OCI-LY1 (cell line): ENCODE results near the gene MSMO1.

Source experiments
- H2AFZ ChIP-seq: fragments of 200-600 bp; sonication (generic), shearing (Covaris generic); 2 replicates; pipeline ENCODE4 v1.6.0; 2014; ENCODE audit warnings: antibody characterized with exemption, mild to moderate bottlenecking, low read length
- H3F3A ChIP-seq: fragments of 200-600 bp; sonication (generic), shearing (Covaris generic); 2 replicates; pipeline ENCODE4 v1.6.0; 2014; ENCODE audit warnings: mild to moderate bottlenecking, antibody characterized with exemption, low read length, moderate library complexity; ENCODE audit not compliant: insufficient read depth
- H3K27ac ChIP-seq: fragments of 200-600 bp; sonication (generic); 2 replicates; pipeline ENCODE4 v1.5.1; 2014; ENCODE audit warnings: low read length, mixed run types, mild to moderate bottlenecking, low read depth; ENCODE audit not compliant: poor library complexity, severe bottlenecking
- H3K27me3 ChIP-seq: fragments of 200-600 bp; sonication (generic); 2 replicates; pipeline ENCODE4 v1.6.0; 2014; ENCODE audit warnings: antibody characterized with exemption, mild to moderate bottlenecking, low read length, moderate library complexity; ENCODE audit not compliant: insufficient read depth
- H3K36me3 ChIP-seq: fragments of 200-600 bp; sonication (generic); 2 replicates; pipeline ENCODE4 v1.6.1; 2014; ENCODE audit warnings: mild to moderate bottlenecking, antibody characterized with exemption, low read length, moderate library complexity, mixed read lengths; ENCODE audit not compliant: insufficient read depth
- H3K4me1 ChIP-seq: fragments of 200-600 bp; sonication (generic); 2 replicates; pipeline ENCODE4 v1.5.1; 2014; ENCODE audit warnings: mild to moderate bottlenecking, low read length, moderate library complexity; ENCODE audit not compliant: insufficient read depth, severe bottlenecking
- H3K4me2 ChIP-seq: fragments of 200-600 bp; sonication (generic), shearing (Covaris generic); 2 replicates; pipeline ENCODE4 v1.6.1; 2014; ENCODE audit warnings: low read length
- H3K4me3 ChIP-seq: fragments of 200-600 bp; sonication (generic); 2 replicates; pipeline ENCODE4 v1.5.1; 2014; ENCODE audit warnings: low read length, low read depth, mild to moderate bottlenecking, mixed read lengths; ENCODE audit not compliant: poor library complexity, severe bottlenecking
- H3K79me2 ChIP-seq: fragments of 200-600 bp; shearing (Covaris generic); 2 replicates; pipeline ENCODE4 v1.6.1; 2016; ENCODE audit warnings: mixed run types, low read length, mixed read lengths; ENCODE audit not compliant: insufficient read depth
- H3K9ac ChIP-seq: fragments of 200-600 bp; sonication (generic), shearing (Covaris generic); 2 replicates; pipeline ENCODE4 v1.6.1; 2014; ENCODE audit warnings: mild to moderate bottlenecking, low read length, mixed read lengths
- H3K9me2 ChIP-seq: fragments of 200-600 bp; sonication (generic), shearing (Covaris generic); 2 replicates; pipeline ENCODE4 v1.6.1; 2014; ENCODE audit warnings: low read depth, mild to moderate bottlenecking, low read length, mixed read lengths
- H3K9me3 ChIP-seq: fragments of 200-600 bp; shearing (Covaris generic); 2 replicates; pipeline ENCODE4 v1.6.1; 2014; ENCODE audit warnings: low read length, mixed read lengths
- H4K20me1 ChIP-seq: fragments of 200-600 bp; sonication (generic), shearing (Covaris generic); 2 replicates; pipeline ENCODE4 v1.6.0; 2016; ENCODE audit warnings: mild to moderate bottlenecking, low read length; ENCODE audit not compliant: insufficient read depth
- CTCF ChIP-seq: fragments of 200-600 bp; sonication (generic), shearing (Covaris generic); IDR thresholded peaks from 2 replicates; pipeline ENCODE4 v1.5.1; 2017; ENCODE audit warnings: mild to moderate bottlenecking, antibody characterized with exemption, low read length, moderate library complexity, mixed read lengths
- EZH2 ChIP-seq: fragments of 200-600 bp; sonication (generic), shearing (Covaris generic); IDR thresholded peaks from 2 replicates; pipeline ENCODE4 v1.8.0; 2017; ENCODE audit warnings: borderline replicate concordance, mixed run types, mild to moderate bottlenecking, antibody characterized with exemption, low read length, moderate library complexity, mixed read lengths

The MSMO1 gene

GRCh38 chr4:165383591-165384073 lies 56.2 kb downstream of the MSMO1 start:
- Histone ChIP-seq H3K27me3 (no peaks in the 10 kb centered on the region), H3K36me3 (no peaks in the 10 kb centered on the region), H3K9ac (no peak overlapping the region), H3K4me3 (no peak overlapping the region), H3K9me3 (no peaks in the 10 kb centered on the region), H3K9me2 (no peaks in the 10 kb centered on the region), H3K4me1 (no peaks in the 10 kb centered on the region), H3F3A (no peaks in the 10 kb centered on the region), H4K20me1 (no peaks in the 10 kb centered on the region), H3K4me2 (no peak overlapping the region), H2AFZ (no peak overlapping the region), H3K27ac (no peak overlapping the region), H3K79me2 (no peaks in the 10 kb centered on the region)
- no peak for TF ChIP-seq EZH2
- TF ChIP-seq CTCF = no peak

DNA sequence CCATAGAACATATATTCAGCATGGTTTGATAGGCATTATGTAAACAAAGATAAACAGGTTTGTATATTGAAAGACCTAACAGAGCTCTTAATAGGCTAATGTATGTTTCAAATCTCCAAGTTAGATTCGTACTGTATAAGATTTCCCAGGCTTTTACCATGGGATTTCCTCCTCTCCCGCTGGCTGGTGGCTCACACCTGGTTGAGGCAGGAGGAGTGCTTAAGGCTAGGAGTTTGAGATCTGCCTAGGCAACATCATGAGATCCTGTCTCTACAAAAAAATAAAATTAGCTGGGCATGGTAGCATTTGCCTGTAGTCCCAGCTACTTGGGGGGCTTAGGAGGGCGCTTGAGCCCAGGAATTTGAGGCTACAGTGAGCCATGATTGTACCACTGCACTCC lies 56.7 kb downstream of the MSMO1 start:
- no peaks in the 10 kb centered on the region for H3K9me3 ChIP-seq
- no peak for TF ChIP-seq CTCF
- TF ChIP-seq EZH2 = no peak
- no peak overlapping the region for H3K4me2 ChIP-seq
- no peaks in the 10 kb centered on the region for H3K4me1 ChIP-seq
- H4K20me1 ChIP-seq = no peaks in the 10 kb centered on the region
- H3K79me2 ChIP-seq = no peaks in the 10 kb centered on the region
- no peak overlapping the region for H3K27ac ChIP-seq
- no peaks in the 10 kb centered on the region for H3K27me3 ChIP-seq
- H3K9me2 ChIP-seq = no peaks in the 10 kb centered on the region
- no peaks in the 10 kb centered on the region for H3F3A ChIP-seq
- H3K36me3 ChIP-seq = no peaks in the 10 kb centered on the region
- H2AFZ ChIP-seq = no peak overlapping the region
- H3K4me3 ChIP-seq = no peak overlapping the region
- no peak overlapping the region for H3K9ac ChIP-seq

DNA sequence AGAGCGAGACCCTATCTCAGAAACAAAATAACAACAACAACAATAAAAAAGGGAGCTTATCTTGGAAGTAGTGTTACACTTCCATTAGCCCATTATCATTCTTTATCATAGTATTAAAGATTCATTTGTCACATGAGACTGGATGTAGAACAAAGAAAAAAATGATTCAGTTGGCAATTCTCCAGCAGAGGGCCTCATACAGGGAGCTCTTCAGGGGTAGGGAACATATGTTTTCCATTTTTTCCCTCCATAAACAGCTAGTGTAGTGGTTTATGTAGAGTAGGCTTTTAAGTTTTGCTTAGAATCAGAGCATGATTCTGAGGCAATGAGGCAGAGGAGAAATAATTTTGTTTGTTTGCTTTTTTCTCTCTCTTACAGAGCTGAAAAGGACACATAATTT lies 57.1 kb downstream of the MSMO1 start:
- H3F3A ChIP-seq = no peaks in the 10 kb centered on the region
- TF ChIP-seq CTCF = no peak
- no peak for TF ChIP-seq EZH2
- H3K9me2 ChIP-seq = no peaks in the 10 kb centered on the region
- H3K4me3 ChIP-seq = no peak overlapping the region
- no peaks in the 10 kb centered on the region for H3K9me3 ChIP-seq
- H3K27me3 ChIP-seq = no peaks in the 10 kb centered on the region
- no peak overlapping the region for H2AFZ ChIP-seq
- no peak overlapping the region for H3K27ac ChIP-seq
- no peak overlapping the region for H3K9ac ChIP-seq
- H3K36me3 ChIP-seq = no peaks in the 10 kb centered on the region
- H3K4me2 ChIP-seq = no peak overlapping the region
- H3K4me1 ChIP-seq = no peaks in the 10 kb centered on the region
- no peaks in the 10 kb centered on the region for H3K79me2 ChIP-seq
- H4K20me1 ChIP-seq = no peaks in the 10 kb centered on the region
